HFFc6 (cell line): ENCODE data around the gene ARHGEF38. TPM values are rescaled to one million over a fixed set of nuclear protein-coding genes. Genes with fewer than 3 reads are reported as not detected.

Experiments
- DNase-seq: peaks from one replicate; pipeline ENCODE4 v3.0.0-alpha.2; 2018
- H3K27ac Mint-ChIP-seq: 2 replicates; pipeline ENCODE4 v1.8.0; 2020; ENCODE audit warnings: mild to moderate bottlenecking, mixed read lengths
- H3K27me3 Mint-ChIP-seq: 2 replicates; pipeline ENCODE4 v1.8.0; 2021; ENCODE audit warnings: mild to moderate bottlenecking, moderate library complexity, mixed read lengths; ENCODE audit not compliant: insufficient read depth
- H3K36me3 Mint-ChIP-seq: 2 replicates; pipeline ENCODE4 v1.8.0; 2021; ENCODE audit warnings: low read depth, mixed read lengths
- H3K4me1 Mint-ChIP-seq: 2 replicates; pipeline ENCODE4 v1.8.0; 2020; ENCODE audit warnings: low read depth, mixed read lengths
- H3K4me3 Mint-ChIP-seq: 2 replicates; pipeline ENCODE4 v1.8.0; 2020; ENCODE audit warnings: mild to moderate bottlenecking, moderate library complexity, mixed read lengths
- H3K9me3 Mint-ChIP-seq: 2 replicates; pipeline ENCODE4 v1.8.0; 2020; ENCODE audit warnings: mild to moderate bottlenecking, mixed read lengths
- CTCF ChIP-seq: fragments of 200-600 bp; sonication (generic); IDR thresholded peaks from 2 replicates; pipeline ENCODE4 v1.5.0; 2021; ENCODE audit warnings: antibody characterized with exemption, mild to moderate bottlenecking
- total RNA-seq, 6 experiments: library from RNA; stranded (reverse); fragmentation: NEBNext Ultra II Directional; extraction: Animal tissue kit (Norgen Biotek cat#: 25700); gene quantifications; 2 replicates in 1 of 6; 3 replicates in 5 of 6; pipeline ENCODE4 v1.2.3, GENCODE V29; 2021

ARHGEF38 gene
- total RNA-seq, 6 experiments from 2014 or later = not detected

GRCh38 chr4:105569057-105569865 lies 16.8 kb downstream of the ARHGEF38 start:
- Mint-ChIP-seq H3K36me3 (no peaks in the 10 kb centered on the region), H3K27ac (no peak overlapping the region), H3K4me1 (no peaks in the 10 kb centered on the region), H3K27me3 (no peaks in the 10 kb centered on the region; the same call in 1 of the 2 replicates), H3K4me3 (no peak overlapping the region), H3K9me3 (no peaks in the 10 kb centered on the region)
- no peak for TF ChIP-seq CTCF
- DNase-seq = no peak

GRCh38 chr4:105569866-105570236 lies 17.4 kb downstream of the ARHGEF38 start:
- no peaks in the 10 kb centered on the region for H3K4me1 Mint-ChIP-seq
- TF ChIP-seq CTCF = no peak
- H3K9me3 Mint-ChIP-seq = no peaks in the 10 kb centered on the region
- no peaks in the 10 kb centered on the region for H3K36me3 Mint-ChIP-seq
- H3K27me3 Mint-ChIP-seq = no peaks in the 10 kb centered on the region; the same call in 1 of the 2 replicates
- no peak overlapping the region for H3K4me3 Mint-ChIP-seq
- no peak for DNase-seq
- H3K27ac Mint-ChIP-seq = no peak overlapping the region

- H3K36me3 Mint-ChIP-seq = no peaks in the 10 kb centered on the region
These were observed 19.9 kb downstream of the ARHGEF38 start for GRCh38 chr4:105572296-105572695.

GRCh38 chr4:105586638-105587328 lies 34.4 kb downstream of the ARHGEF38 start:
- no peaks in the 10 kb centered on the region for H3K9me3 Mint-ChIP-seq
- H3K4me3 Mint-ChIP-seq = no peak overlapping the region
- no peak overlapping the region for H3K27ac Mint-ChIP-seq
- no peak for TF ChIP-seq CTCF
- H3K27me3 Mint-ChIP-seq = peaks cover 7% of the 10 kb centered on the region
- no peak for DNase-seq
- no peaks in the 10 kb centered on the region for H3K36me3 Mint-ChIP-seq
- H3K4me1 Mint-ChIP-seq = no peaks in the 10 kb centered on the region

More at GRCh38 chr4:105572296-105572695, 19.9 kb downstream of the ARHGEF38 start:
- Mint-ChIP-seq H3K27me3 (no peaks in the 10 kb centered on the region; the same call in 1 of the 2 replicates), H3K27ac (no peak overlapping the region), H3K4me3 (no peak overlapping the region), H3K9me3 (no peaks in the 10 kb centered on the region), H3K4me1 (no peaks in the 10 kb centered on the region)
- no peak for DNase-seq
- TF ChIP-seq CTCF = no peak

GRCh38 chr4:105587841-105588240 lies 35.4 kb downstream of the ARHGEF38 start:
- H3K9me3 Mint-ChIP-seq = no peaks in the 10 kb centered on the region
- no peak for DNase-seq
- H3K36me3 Mint-ChIP-seq = no peaks in the 10 kb centered on the region
- no peaks in the 10 kb centered on the region for H3K4me1 Mint-ChIP-seq
- H3K27me3 Mint-ChIP-seq = peaks cover 7% of the 10 kb centered on the region
- TF ChIP-seq CTCF = no peak
- no peak overlapping the region for H3K4me3 Mint-ChIP-seq
- H3K27ac Mint-ChIP-seq = no peak overlapping the region
